SK-N-SH (cell line): ENCODE measurements around the gene RIPPLY3. TPM values are rescaled to one million over a fixed set of nuclear protein-coding genes. Genes with fewer than 3 reads are reported as not detected.

Experiments used
- ELF1 ChIP-seq: IDR thresholded peaks from 2 replicates; pipeline ENCODE4 v1.4.0; 2012
- EZH2phosphoT487 ChIP-seq: fragments of 200-600 bp; sonication (generic); IDR thresholded peaks from 2 replicates; pipeline ENCODE4 v1.6.1; 2017; ENCODE audit warnings: low read depth, mixed run types, mild to moderate bottlenecking, antibody characterized with exemption, moderate library complexity, borderline replicate concordance
- FOSL2 ChIP-seq: IDR thresholded peaks from 2 replicates; pipeline ENCODE4 v1.4.0; 2012; ENCODE audit warnings: low read depth, mild to moderate bottlenecking, moderate library complexity, borderline replicate concordance
- FOXJ3 ChIP-seq: sonication (generic); formaldehyde crosslinking; IDR thresholded peaks from 2 replicates; pipeline ENCODE4 v1.5.1; 2020; ENCODE audit warnings: mild to moderate bottlenecking, missing genetic modification reagents
- FOXM1 ChIP-seq: IDR thresholded peaks from 2 replicates; pipeline ENCODE4 v1.4.0; 2012; ENCODE audit warnings: low read depth, mild to moderate bottlenecking
- GABPA ChIP-seq: IDR thresholded peaks from 2 replicates; pipeline ENCODE4 v1.4.0; 2012; ENCODE audit warnings: low read depth, mild to moderate bottlenecking
- GATA2 ChIP-seq: sonication (generic); formaldehyde crosslinking; IDR thresholded peaks from 2 replicates; pipeline ENCODE4 v1.5.0; 2020; ENCODE audit warnings: mild to moderate bottlenecking, missing genetic modification reagents
- IRF3 ChIP-seq: fragments of 150-350 bp; IDR thresholded peaks from 2 replicates; pipeline ENCODE4 v1.6.1; 2016; ENCODE audit warnings: mild to moderate bottlenecking, low read depth, low read length
- JUND ChIP-seq: IDR thresholded peaks from 2 replicates; pipeline ENCODE4 v1.4.0; 2012
- MAX ChIP-seq: IDR thresholded peaks from 2 replicates; pipeline ENCODE4 v1.4.0; 2012; ENCODE audit warnings: low read depth
- MXI1 ChIP-seq: IDR thresholded peaks from 2 replicates; pipeline ENCODE4 v1.6.1; 2012; ENCODE audit warnings: mild to moderate bottlenecking, low read depth, low read length, improper control_type of control experiment
- NFIC ChIP-seq: IDR thresholded peaks from 2 replicates; pipeline ENCODE4 v1.4.0; 2012; ENCODE audit warnings: borderline replicate concordance
- NRF1 ChIP-seq: IDR thresholded peaks from 2 replicates; pipeline ENCODE4 v1.6.1; 2012; ENCODE audit warnings: low read depth, mild to moderate bottlenecking, low read length
- POLR2AphosphoS5 ChIP-seq: IDR thresholded peaks from 2 replicates; pipeline ENCODE4 v1.6.1; 2012; ENCODE audit warnings: low read depth, low read length
- RAD21 ChIP-seq: IDR thresholded peaks from 2 replicates; pipeline ENCODE4 v1.6.1; 2012; ENCODE audit warnings: mild to moderate bottlenecking, low read length
- RCOR1 ChIP-seq: fragments of 150-350 bp; IDR thresholded peaks from 2 replicates; pipeline ENCODE4 v1.6.1; 2017; ENCODE audit warnings: antibody characterized with exemption, low read length
- RFX5 ChIP-seq: IDR thresholded peaks from 2 replicates; pipeline ENCODE4 v1.6.1; 2012; ENCODE audit warnings: mild to moderate bottlenecking, improper control_type of control experiment, low read length
- RXRA ChIP-seq: IDR thresholded peaks from 2 replicates; pipeline ENCODE4 v1.4.0; 2012; ENCODE audit warnings: low read depth, mild to moderate bottlenecking, borderline replicate concordance
- SIN3A ChIP-seq: IDR thresholded peaks from 2 replicates; pipeline ENCODE4 v1.6.1; 2012; ENCODE audit warnings: low read depth, mild to moderate bottlenecking, low read length, moderate library complexity, borderline replicate concordance
- SMC3 ChIP-seq: IDR thresholded peaks from 2 replicates; pipeline ENCODE4 v1.6.1; 2012; ENCODE audit warnings: low read depth, low read length, improper control_type of control experiment
- TAF1 ChIP-seq: IDR thresholded peaks from 2 replicates; pipeline ENCODE4 v1.6.1; 2012; ENCODE audit warnings: low read depth, mild to moderate bottlenecking, low read length, moderate library complexity, borderline replicate concordance
- TEAD4 ChIP-seq: IDR thresholded peaks from 2 replicates; pipeline ENCODE4 v1.4.0; 2012; ENCODE audit warnings: mild to moderate bottlenecking, borderline replicate concordance; ENCODE audit not compliant: insufficient read depth
- USF1 ChIP-seq: IDR thresholded peaks from 2 replicates; pipeline ENCODE4 v1.4.0; 2012; ENCODE audit warnings: low read depth, borderline replicate concordance
- USF2 ChIP-seq: fragments of 150-350 bp; IDR thresholded peaks from 2 replicates; pipeline ENCODE4 v1.6.1; 2017; ENCODE audit warnings: antibody characterized with exemption, low read length, low read depth, borderline replicate concordance
- YY1 ChIP-seq: IDR thresholded peaks from 2 replicates; pipeline ENCODE4 v1.4.0; 2012; ENCODE audit warnings: low read depth, mild to moderate bottlenecking
- polyA plus RNA-seq, 3 experiments: library from polyadenylated mRNA; depleted of rRNA; stranded (reverse); fragments of >200 nt; gene quantifications; 2 replicates each; pipeline ENCODE4 v1.2.3, GENCODE V29; 2012

The RIPPLY3 gene
- polyA plus RNA-seq, 1 of the 3 experiments (the other 2 are of a cell fraction) = 0.03 TPM

GRCh38 chr21:37055271-37055855 is 48.9 kb downstream of the RIPPLY3 start (continued):
- TF ChIP-seq FOXM1 (no peak), NFIC (no peak), TAF1 (no peak), RFX5 (no peak), IRF3 (no peak), ELF1 (no peak), SIN3A (no peak), FOSL2 (no peak), MXI1 (no peak), YY1 (no peak), SMC3 (no peak), TEAD4 (no peak), GABPA (no peak), EZH2phosphoT487 (no peak), RAD21 (0 out of 2 replicates have a peak, but pooled peaks have one; percentile 14), RXRA (no peak), MAX (no peak), JUND (no peak), RCOR1 (peak; percentile 55; the same call in 1 of the 2 replicates), GATA2 (peak; percentile 70), USF1 (no peak), NRF1 (no peak), FOXJ3 (CRISPR knock-in tag) (no peak), POLR2AphosphoS5 (no peak), USF2 (no peak)
